ENCODE data around the gene PIF1. TPM values are rescaled to one million over a fixed set of nuclear protein-coding genes. Genes with fewer than 3 reads are reported as not detected.

Gene PIF1
- total RNA-seq, 3 donors from 2014 or later (not counting 1 experiment from before 2014, with no cell fraction given): 6.2 to 23.9 (median 9.7) TPM

DNA sequence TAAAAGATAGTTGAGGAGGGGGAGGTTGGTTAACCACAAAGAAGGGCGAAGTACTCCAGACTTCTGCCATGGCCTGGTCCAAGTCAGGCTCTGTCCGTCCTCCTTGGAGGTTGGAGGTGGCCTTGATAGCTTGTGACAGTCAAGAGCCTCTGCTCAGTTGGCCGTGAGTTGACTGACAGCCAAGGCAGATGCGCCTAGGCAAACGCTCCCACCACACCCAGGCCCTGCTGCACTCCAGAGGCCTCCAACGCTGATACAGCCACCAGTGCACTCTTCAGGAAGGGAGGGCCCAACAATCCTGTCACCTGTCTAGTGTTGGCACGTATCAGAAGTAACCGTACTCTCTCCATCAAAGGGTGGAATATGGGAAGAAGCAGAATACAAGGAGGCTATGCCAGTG is 59.4 kb downstream of the PIF1 start:
- H3K27me3 Mint-ChIP-seq (ENCODE audit: low read depth in 2 of 2): no peaks in the 10 kb centered on the region
- no peak overlapping the region for H3K27ac Mint-ChIP-seq
- Histone ChIP-seq H3K4me1 (ENCODE audit: control insufficient read depth, insufficient read depth, low read length) (no peaks in the 10 kb centered on the region), H3K27ac (ENCODE audit: low read length) (no peak overlapping the region), H3K4me3 (ENCODE audit: low read length) (no peak overlapping the region), H3K27me3 (ENCODE audit: control insufficient read depth, insufficient read depth, low read length) (no peaks in the 10 kb centered on the region), H3K9me3 (ENCODE audit: control insufficient read depth, insufficient read depth, low read length) (no peaks in the 10 kb centered on the region), H3K36me3 (ENCODE audit: control insufficient read depth, insufficient read depth, low read length) (no peaks in the 10 kb centered on the region)
- H3K4me1 Mint-ChIP-seq: peaks cover 19 to 31% of the 10 kb centered on the region in 2 donors
- ATAC-seq: no peak
- H3K36me3 Mint-ChIP-seq: no peaks in the 10 kb centered on the region
- 83% methylated on average over 8 of the region's 8 CpGs for WGBS (ENCODE audit: insufficient coverage)
- no peak for DNase-seq
- TF ChIP-seq, protein P1, sequence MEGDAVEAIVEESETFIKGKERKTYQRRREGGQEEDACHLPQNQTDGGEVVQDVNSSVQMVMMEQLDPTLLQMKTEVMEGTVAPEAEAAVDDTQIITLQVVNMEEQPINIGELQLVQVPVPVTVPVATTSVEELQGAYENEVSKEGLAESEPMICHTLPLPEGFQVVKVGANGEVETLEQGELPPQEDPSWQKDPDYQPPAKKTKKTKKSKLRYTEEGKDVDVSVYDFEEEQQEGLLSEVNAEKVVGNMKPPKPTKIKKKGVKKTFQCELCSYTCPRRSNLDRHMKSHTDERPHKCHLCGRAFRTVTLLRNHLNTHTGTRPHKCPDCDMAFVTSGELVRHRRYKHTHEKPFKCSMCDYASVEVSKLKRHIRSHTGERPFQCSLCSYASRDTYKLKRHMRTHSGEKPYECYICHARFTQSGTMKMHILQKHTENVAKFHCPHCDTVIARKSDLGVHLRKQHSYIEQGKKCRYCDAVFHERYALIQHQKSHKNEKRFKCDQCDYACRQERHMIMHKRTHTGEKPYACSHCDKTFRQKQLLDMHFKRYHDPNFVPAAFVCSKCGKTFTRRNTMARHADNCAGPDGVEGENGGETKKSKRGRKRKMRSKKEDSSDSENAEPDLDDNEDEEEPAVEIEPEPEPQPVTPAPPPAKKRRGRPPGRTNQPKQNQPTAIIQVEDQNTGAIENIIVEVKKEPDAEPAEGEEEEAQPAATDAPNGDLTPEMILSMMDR (IDR thresholded peaks at IDR 0.05): no peak
- no peak overlapping the region for H3K4me3 Mint-ChIP-seq
- H3K9me3 Mint-ChIP-seq: no peaks in the 10 kb centered on the region
- intact Hi-C loops (cut with micrococcal nuclease): loop anchor here (10.0 kb wide), 1 partner anchor 49 kb away; no protein-coding TSS in a partner anchor

Other genes with a start within 250 kb of the PIF1 start
- 10 to 100 TPM in 2 of 3 donors, 1 to 10 TPM in 1; 7.2 to 25.8 (median 14.7) TPM for gene RBPMS2, start 50.1 kb downstream of the PIF1 start, total RNA-seq
- gene PLEKHO2, start 16.3 kb upstream of the PIF1 start, total RNA-seq: 10 to 100 TPM; 35.3 to 53.4 (median 49.8) TPM
- gene ANKDD1A, start 86.3 kb upstream of the PIF1 start, total RNA-seq: 10 to 100 TPM; 13.7 to 16.2 (median 13.9) TPM
- 10 to 100 TPM; 39.6 to 52.3 (median 40.4) TPM for gene SPG21, start 164.3 kb upstream of the PIF1 start, total RNA-seq
- 10 to 100 TPM in 2 of 3 donors, 1 to 10 TPM in 1; 9.3 to 13.6 (median 12.2) TPM for gene MTFMT, start 204.0 kb upstream of the PIF1 start, total RNA-seq
- gene SLC51B, start 219.7 kb upstream of the PIF1 start, total RNA-seq: not detected
- not detected for gene RASL12, start 242.3 kb upstream of the PIF1 start, total RNA-seq

Data from natural killer cell (primary cell).